CD4-positive, alpha-beta memory T cell (primary cell): Measurements from ENCODE around the gene RASGRF2. TPM values are rescaled to one million over a fixed set of nuclear protein-coding genes. Genes with fewer than 3 reads are reported as not detected.
A peak's percentile ranks its signal among the peaks of the same experiment; 100 is the strongest.

Source experiments
- CTCF ChIA-PET: fragments of 350-600 bp; sonication (Branson Sonifier 250); formaldehyde crosslinking; loops from one replicate; lab custom pipeline; 2021; ENCODE audit warnings: inconsistent platforms; ENCODE audit not compliant: partially characterized antibody; lab: Charles Lee
- POLR2A ChIA-PET: fragments of 350-600 bp; sonication (Branson Sonifier 250); formaldehyde crosslinking; loops from one replicate; lab custom pipeline; 2021; ENCODE audit not compliant: partially characterized antibody; lab: Charles Lee
- DNase-seq, 5 donors: peaks; one replicate each; pipeline versions ENCODE4 v3.0.0 to v3.0.0-alpha.2; 2020 to 2022; ENCODE audit warnings: mixed read lengths in 1 of 5
- H3K27ac ChIP-seq: one replicate; pipeline ENCODE4 v1.7.0; 2013; ENCODE audit warnings: low read depth, low read length
- H3K27me3 ChIP-seq: 2 replicates; pipeline ENCODE4 v1.7.0; 2013; ENCODE audit warnings: mild to moderate bottlenecking, low read length, moderate library complexity; ENCODE audit not compliant: insufficient read depth
- H3K36me3 ChIP-seq: 2 replicates; pipeline ENCODE4 v1.7.0; 2013; ENCODE audit warnings: mild to moderate bottlenecking, low read length, moderate library complexity; ENCODE audit not compliant: insufficient read depth
- H3K4me1 ChIP-seq: 2 replicates; pipeline ENCODE4 v1.7.0; 2013; ENCODE audit warnings: mild to moderate bottlenecking, low read length, moderate library complexity; ENCODE audit not compliant: insufficient read depth
- H3K4me3 ChIP-seq, 2 donors: one replicate each; pipeline ENCODE4 v1.7.0; 2013; ENCODE audit warnings: low read length in 2 of 2, mild to moderate bottlenecking in 1 of 2
- H3K9me3 ChIP-seq, 2 donors: one replicate each; pipeline ENCODE4 v1.7.0; 2013; ENCODE audit warnings: low read length in 2 of 2, control low read depth in 1 of 2; ENCODE audit not compliant: control insufficient read depth in 1 of 2
- H3K27ac Mint-ChIP-seq, 7 donors: one replicate each; pipeline ENCODE4 v1.8.0; 2020 to 2021; ENCODE audit warnings: mixed read lengths in 7 of 7, mild to moderate bottlenecking in 6 of 7, inconsistent platforms in 3 of 7, moderate library complexity in 3 of 7
- H3K27me3 Mint-ChIP-seq, 2 donors: one replicate each; pipeline ENCODE4 v1.8.0; 2020 to 2021; ENCODE audit warnings: mixed read lengths in 2 of 2
- H3K36me3 Mint-ChIP-seq, 2 donors: one replicate each; pipeline ENCODE4 v1.8.0; 2020 to 2021; ENCODE audit warnings: mixed read lengths in 2 of 2, inconsistent platforms in 1 of 2, mild to moderate bottlenecking in 1 of 2
- H3K4me1 Mint-ChIP-seq, 4 donors: one replicate each; pipeline ENCODE4 v1.8.0; 2020 to 2021; ENCODE audit warnings: mixed read lengths in 4 of 4, mild to moderate bottlenecking in 1 of 4
- H3K4me3 Mint-ChIP-seq, 8 donors: one replicate each; pipeline ENCODE4 v1.8.0; 2020 to 2021; ENCODE audit warnings: mixed read lengths in 8 of 8, mild to moderate bottlenecking in 7 of 8, moderate library complexity in 6 of 8, inconsistent platforms in 3 of 8
- H3K9me3 Mint-ChIP-seq, 8 donors: one replicate each; pipeline ENCODE4 v1.8.0; 2020 to 2021; ENCODE audit warnings: mixed read lengths in 8 of 8, mild to moderate bottlenecking in 5 of 8, inconsistent platforms in 3 of 8, moderate library complexity in 1 of 8
- intact Hi-C: fragments of 100-400 bp; cut with micrococcal nuclease; formaldehyde crosslinking; loops from one replicate; pipeline ENCODE4 v1.15.1; 2023
- polyA plus RNA-seq, 2 donors: library from polyadenylated mRNA; unstranded; fragments of 300-500 nt; fragmentation: Illumina TruSeq; gene quantifications; one replicate each; pipeline ENCODE4 v1.2.3, GENCODE V29; 2021
- total RNA-seq, 2 experiments: library from RNA; stranded (reverse); gene quantifications; one replicate each; pipeline ENCODE4 v1.2.3, GENCODE V29; 2021

RASGRF2 gene
- total and polyA plus RNA-seq, 4 experiments from 2014 or later = 10.0 to 39.3 (median 25.3) TPM

GRCh38 chr5:80921026-80921425, 39.1 kb upstream of the RASGRF2 start:
- DNase-seq = no peak
- Histone ChIP-seq H3K9me3 (no peaks in the 10 kb centered on the region), H3K4me3 (no peak overlapping the region), H3K27ac (no peak overlapping the region), H3K27me3 (no peaks in the 10 kb centered on the region), H3K36me3 (no peaks in the 10 kb centered on the region), H3K4me1 (no peaks in the 10 kb centered on the region)
- no peaks in the 10 kb centered on the region for H3K4me1 Mint-ChIP-seq
- H3K27ac Mint-ChIP-seq = no peak overlapping the region
- POLR2A ChIA-PET = no interaction called here
- no peak overlapping the region for H3K4me3 Mint-ChIP-seq
- H3K36me3 Mint-ChIP-seq = no peaks in the 10 kb centered on the region
- H3K27me3 Mint-ChIP-seq = peaks cover 0 to 2% of the 10 kb centered on the region in 2 donors
- no peaks in the 10 kb centered on the region for H3K9me3 Mint-ChIP-seq
- intact Hi-C loops = no loop called here
- CTCF ChIA-PET = no interaction called here

GRCh38 chr5:80925931-80926330, 34.2 kb upstream of the RASGRF2 start:
- no peaks in the 10 kb centered on the region for H3K4me1 ChIP-seq
- no peak overlapping the region for H3K4me3 ChIP-seq
- no peak overlapping the region for H3K4me3 Mint-ChIP-seq
- H3K4me1 Mint-ChIP-seq = peaks cover 0 to 3% (median 0%) of the 10 kb centered on the region in 4 donors
- DNase-seq = no peak
- intact Hi-C loops = no loop called here
- no peaks in the 10 kb centered on the region for H3K27me3 ChIP-seq
- no peak overlapping the region for H3K27ac ChIP-seq
- H3K27ac Mint-ChIP-seq = no peak overlapping the region
- H3K27me3 Mint-ChIP-seq = peaks cover 0 to 2% of the 10 kb centered on the region in 2 donors
- H3K36me3 ChIP-seq = no peaks in the 10 kb centered on the region
- H3K36me3 Mint-ChIP-seq = no peaks in the 10 kb centered on the region
- H3K9me3 Mint-ChIP-seq = no peaks in the 10 kb centered on the region
- H3K9me3 ChIP-seq = no peaks in the 10 kb centered on the region
- POLR2A ChIA-PET = no interaction called here
- CTCF ChIA-PET = no interaction called here

GRCh38 chr5:80926536-80926935, 33.6 kb upstream of the RASGRF2 start:
- no peaks in the 10 kb centered on the region for H3K9me3 ChIP-seq
- H3K36me3 ChIP-seq = no peaks in the 10 kb centered on the region
- ChIA-PET POLR2A (no interaction called here), CTCF (interaction anchor here (1.3 kb wide), 1 partner anchor 182 kb away, joined by 4 read pairs; no protein-coding TSS in a partner anchor)
- no peak overlapping the region for H3K4me3 ChIP-seq
- H3K4me1 ChIP-seq = no peaks in the 10 kb centered on the region
- H3K36me3 Mint-ChIP-seq = no peaks in the 10 kb centered on the region
- intact Hi-C loops = no loop called here
- H3K27me3 ChIP-seq = no peaks in the 10 kb centered on the region
- no peak overlapping the region for H3K4me3 Mint-ChIP-seq
- no peak for DNase-seq
- H3K27ac Mint-ChIP-seq = no peak overlapping the region
- H3K4me1 Mint-ChIP-seq = peaks cover 0 to 3% (median 0%) of the 10 kb centered on the region in 4 donors
- H3K9me3 Mint-ChIP-seq = no peaks in the 10 kb centered on the region
- no peak overlapping the region for H3K27ac ChIP-seq
- H3K27me3 Mint-ChIP-seq = peaks cover 0 to 2% of the 10 kb centered on the region in 2 donors

- Histone ChIP-seq H3K4me1 (no peaks in the 10 kb centered on the region), H3K36me3 (no peaks in the 10 kb centered on the region), H3K9me3 (no peaks in the 10 kb centered on the region), H3K4me3 (no peak overlapping the region), H3K27ac (no peak overlapping the region), H3K27me3 (no peaks in the 10 kb centered on the region)
- H3K27ac Mint-ChIP-seq = peak overlapping the region in 1 of 7 donors; percentile 19
- H3K4me1 Mint-ChIP-seq = peaks cover 0 to 3% (median 0%) of the 10 kb centered on the region in 4 donors
- no peaks in the 10 kb centered on the region for H3K36me3 Mint-ChIP-seq
- ChIA-PET POLR2A (no interaction called here), CTCF (interaction anchor here (1.3 kb wide), 1 partner anchor 181 kb away, joined by 4 read pairs; no protein-coding TSS in a partner anchor)
- DNase-seq = no peak
- H3K4me3 Mint-ChIP-seq = no peak overlapping the region
- intact Hi-C loops = no loop called here
- no peaks in the 10 kb centered on the region for H3K9me3 Mint-ChIP-seq
- H3K27me3 Mint-ChIP-seq = no peaks in the 10 kb centered on the region
These were observed 33.0 kb upstream of the RASGRF2 start for GRCh38 chr5:80926979-80927656.

GRCh38 chr5:80928073-80928472, 32.1 kb upstream of the RASGRF2 start:
- Mint-ChIP-seq H3K36me3 (no peaks in the 10 kb centered on the region), H3K4me3 (no peak overlapping the region), H3K27ac (no peak overlapping the region), H3K4me1 (peaks cover 0 to 3% (median 0%) of the 10 kb centered on the region in 4 donors), H3K27me3 (no peaks in the 10 kb centered on the region), H3K9me3 (no peaks in the 10 kb centered on the region)
- no peak for DNase-seq
- no peaks in the 10 kb centered on the region for H3K36me3 ChIP-seq
- no peaks in the 10 kb centered on the region for H3K9me3 ChIP-seq
- intact Hi-C loops = no loop called here
- ChIA-PET CTCF (interaction anchor here (1.3 kb wide), 1 partner anchor 180 kb away, joined by 4 read pairs; no protein-coding TSS in a partner anchor), POLR2A (no interaction called here)
- no peak overlapping the region for H3K27ac ChIP-seq
- H3K4me3 ChIP-seq = no peak overlapping the region
- no peaks in the 10 kb centered on the region for H3K27me3 ChIP-seq
- no peaks in the 10 kb centered on the region for H3K4me1 ChIP-seq

- Histone ChIP-seq H3K36me3 (no peaks in the 10 kb centered on the region), H3K4me1 (no peaks in the 10 kb centered on the region), H3K27me3 (no peaks in the 10 kb centered on the region), H3K4me3 (no peak overlapping the region), H3K27ac (no peak overlapping the region), H3K9me3 (no peaks in the 10 kb centered on the region)
- POLR2A ChIA-PET = interaction anchor here (1.2 kb wide), 1 partner anchor 27 kb away, joined by 3 read pairs; no protein-coding TSS in a partner anchor
- no peak overlapping the region for H3K4me3 Mint-ChIP-seq
- no peak for DNase-seq
- CTCF ChIA-PET = no interaction called here
- H3K27ac Mint-ChIP-seq = no peak overlapping the region
- no peaks in the 10 kb centered on the region for H3K36me3 Mint-ChIP-seq
- H3K9me3 Mint-ChIP-seq = no peaks in the 10 kb centered on the region
- H3K27me3 Mint-ChIP-seq = no peaks in the 10 kb centered on the region
- peaks cover 2 to 9% (median 6%) of the 10 kb centered on the region in 4 donors for H3K4me1 Mint-ChIP-seq
- intact Hi-C loops = loop anchor here (10.0 kb wide), 1 partner anchor 264 kb away; no protein-coding TSS in a partner anchor
These were observed 29.2 kb upstream of the RASGRF2 start for GRCh38 chr5:80930940-80931339.

- Histone ChIP-seq H3K4me3 (no peak overlapping the region), H3K36me3 (no peaks in the 10 kb centered on the region), H3K4me1 (no peaks in the 10 kb centered on the region), H3K27me3 (no peaks in the 10 kb centered on the region), H3K27ac (no peak overlapping the region), H3K9me3 (no peaks in the 10 kb centered on the region)
- no peak overlapping the region for H3K4me3 Mint-ChIP-seq
- H3K36me3 Mint-ChIP-seq = no peaks in the 10 kb centered on the region
- no peaks in the 10 kb centered on the region for H3K9me3 Mint-ChIP-seq
- ChIA-PET POLR2A (interaction anchor here (1.2 kb wide), 1 partner anchor 26 kb away, joined by 3 read pairs; no protein-coding TSS in a partner anchor), CTCF (interaction anchor here (1.0 to 1.1 kb wide), 2 partner anchors 28 to 176 kb away, joined by 4 to 6 read pairs; partner anchors contain the start of gene RASGRF2)
- intact Hi-C loops = loop anchor here (10.0 kb wide), 1 partner anchor 263 kb away; no protein-coding TSS in a partner anchor
- no peaks in the 10 kb centered on the region for H3K27me3 Mint-ChIP-seq
- no peak for DNase-seq
- peaks cover 2 to 11% (median 8%) of the 10 kb centered on the region in 4 donors for H3K4me1 Mint-ChIP-seq
- peak overlapping the region in 1 of 7 donors; percentile 50 for H3K27ac Mint-ChIP-seq
These were observed 28.8 kb upstream of the RASGRF2 start for GRCh38 chr5:80931411-80931810.
